T-helper 2 cell (primary cell): Measurements from ENCODE around the gene EN1.

ENCODE experiments used
- DNase-seq, 5 experiments: peaks; one replicate each; pipeline versions ENCODE4 v3.0.0 to v3.0.0-alpha.2; 2012 to 2022

The EN1 gene

DNA sequence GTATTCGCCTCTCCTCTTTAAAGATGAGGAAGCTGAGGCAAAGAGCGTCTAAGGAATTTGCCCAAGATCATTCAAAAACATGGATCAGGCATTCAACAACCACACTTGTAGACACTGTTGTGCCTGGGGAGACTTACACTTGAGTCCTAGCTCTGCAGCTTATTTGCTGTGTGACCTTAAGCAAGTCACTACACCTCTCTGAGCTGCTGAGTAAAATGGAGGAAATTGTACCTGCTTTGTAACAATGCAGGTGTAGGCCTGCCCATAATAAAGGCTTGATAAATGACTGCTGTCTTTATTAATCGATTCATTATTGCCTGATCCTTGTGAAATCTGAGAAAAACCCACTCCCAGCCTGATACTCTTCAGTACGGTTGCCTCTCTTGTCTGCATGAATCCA is 30.8 kb downstream of the EN1 start:
- no peak for DNase-seq

DNA sequence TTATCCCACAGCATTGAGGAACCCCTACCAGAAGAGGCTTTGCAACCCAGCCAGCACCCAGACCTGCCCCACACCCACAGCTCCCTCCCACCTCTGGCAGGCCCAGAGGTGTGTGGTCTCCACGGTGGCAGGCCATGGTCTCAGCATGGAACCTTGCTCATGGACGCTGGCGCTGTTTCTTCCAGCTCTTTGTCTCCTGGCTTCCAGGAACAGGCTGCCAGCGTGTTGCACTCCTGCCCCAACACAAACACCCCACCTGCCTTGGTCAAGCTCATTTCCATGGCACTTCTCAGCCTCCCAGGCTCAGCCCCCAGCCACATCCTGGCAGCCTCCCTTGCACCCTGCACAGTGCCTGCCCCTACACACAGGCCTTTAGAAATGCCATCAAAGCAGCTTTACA is 31.7 kb downstream of the EN1 start:
- no peak for DNase-seq

DNA sequence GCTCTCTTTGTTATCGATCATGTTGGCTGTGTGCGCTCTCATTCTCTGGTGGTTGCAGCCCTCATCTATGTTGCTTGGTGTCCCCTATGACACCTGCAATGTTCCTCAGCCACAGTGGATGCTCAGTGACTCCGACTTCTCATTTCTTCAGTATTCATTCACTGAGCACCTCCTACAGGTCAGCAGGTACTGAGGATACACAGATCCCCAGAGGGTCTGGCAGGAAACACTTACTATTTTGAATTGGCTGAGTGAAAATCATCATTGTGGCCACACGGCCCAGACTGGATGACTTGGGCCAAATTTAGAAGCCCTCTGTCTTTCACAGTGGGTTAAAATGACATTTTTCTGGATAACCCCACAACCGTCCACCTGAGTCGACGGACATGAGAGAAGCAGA is 32.1 kb downstream of the EN1 start:
- no peak for DNase-seq

DNA sequence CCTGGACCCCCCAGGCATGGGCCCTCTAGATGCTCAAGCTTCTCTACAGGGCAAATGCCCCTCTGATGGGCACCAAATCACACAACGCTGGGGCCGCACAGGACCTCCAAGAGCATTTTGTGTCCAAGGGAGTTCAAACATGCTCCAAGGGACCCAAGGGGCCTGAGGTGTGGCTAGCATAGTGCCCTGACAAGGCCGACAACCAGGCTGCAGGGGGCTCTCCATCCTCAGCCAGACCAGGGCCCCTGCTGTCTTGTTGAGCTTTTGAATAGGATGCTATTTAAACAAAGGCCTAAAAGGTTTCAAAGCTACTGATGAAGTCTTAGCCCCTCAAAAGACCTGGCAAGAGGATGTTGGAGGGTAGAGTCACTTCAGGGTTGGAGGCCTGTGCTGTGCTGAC is 33.1 kb downstream of the EN1 start:
- DNase-seq: no peak

DNA sequence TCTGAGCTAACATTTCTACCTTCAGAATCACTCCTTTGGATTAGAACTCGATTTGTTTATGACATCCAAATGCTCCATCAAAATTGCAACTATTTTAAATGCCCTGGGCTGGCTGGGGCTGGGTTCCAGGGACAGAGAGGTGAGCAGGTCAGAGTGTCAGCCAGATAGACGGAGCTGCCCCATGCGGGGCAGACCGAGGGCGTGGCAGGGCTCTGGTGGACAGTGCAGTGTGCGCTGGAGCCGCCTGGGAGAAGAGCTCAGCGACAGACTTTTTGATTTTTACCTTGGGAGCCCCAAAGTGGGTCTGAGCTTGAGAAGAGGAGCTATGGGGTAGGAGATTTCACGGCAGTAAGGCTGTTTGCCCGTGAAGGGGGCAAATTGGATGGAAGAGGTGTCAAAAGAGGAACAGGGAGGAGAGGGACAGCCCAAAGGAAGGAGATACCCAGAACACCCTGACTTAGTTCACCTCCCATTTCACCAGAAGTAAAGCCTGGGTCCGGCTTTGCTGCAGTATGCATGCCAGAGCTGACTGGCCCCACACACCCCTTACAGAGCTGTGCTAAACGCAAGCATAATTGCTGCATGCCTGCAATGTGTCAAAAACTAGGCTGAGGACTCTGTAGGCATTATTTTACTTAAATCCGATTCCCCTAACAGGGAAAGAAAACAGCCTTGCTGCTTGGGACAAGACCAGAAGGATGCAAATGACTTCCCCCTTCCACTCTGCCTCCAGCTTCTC is 33.7 kb downstream of the EN1 start:
- DNase-seq: no peak

DNA sequence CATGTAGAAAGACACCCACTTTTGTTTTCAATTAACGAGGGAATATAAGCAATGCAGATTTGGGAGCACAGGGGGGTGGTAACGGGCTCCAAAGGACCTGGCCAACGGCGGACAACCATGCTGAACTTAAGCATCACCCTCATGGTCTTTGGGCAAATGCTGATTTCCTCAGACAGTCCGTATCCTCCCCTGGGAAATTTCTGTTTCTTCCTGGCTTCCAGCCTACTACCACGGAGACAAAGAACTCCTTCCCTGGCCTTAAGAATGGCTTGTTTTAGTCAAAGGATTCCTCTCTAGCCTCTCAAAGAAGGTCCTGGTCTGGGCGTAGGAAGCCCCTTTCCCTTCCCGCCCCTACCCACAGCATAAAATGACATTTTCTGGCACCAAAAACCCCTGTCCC is 34.3 kb downstream of the EN1 start:
- DNase-seq: no peak

DNA sequence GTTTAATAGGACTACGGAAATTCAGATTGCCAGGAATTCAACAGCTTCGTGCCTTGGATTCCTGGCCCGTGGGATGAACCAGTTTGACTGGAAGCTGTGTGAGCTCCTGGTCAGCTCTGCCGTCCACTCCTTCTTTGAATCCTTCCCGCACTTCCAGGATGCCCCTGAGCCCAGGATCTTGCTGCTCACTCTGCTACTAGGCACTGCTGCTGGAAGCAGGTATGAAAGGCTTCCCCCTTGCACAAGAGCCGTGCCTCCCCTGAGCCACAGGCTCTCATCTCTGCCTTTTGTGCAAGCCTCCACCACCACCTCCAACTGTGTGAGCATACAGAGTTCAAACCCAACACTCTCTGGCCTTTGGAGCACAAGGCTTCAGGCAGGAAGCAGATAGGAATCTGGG is 34.9 kb downstream of the EN1 start:
- no peak for DNase-seq

DNA sequence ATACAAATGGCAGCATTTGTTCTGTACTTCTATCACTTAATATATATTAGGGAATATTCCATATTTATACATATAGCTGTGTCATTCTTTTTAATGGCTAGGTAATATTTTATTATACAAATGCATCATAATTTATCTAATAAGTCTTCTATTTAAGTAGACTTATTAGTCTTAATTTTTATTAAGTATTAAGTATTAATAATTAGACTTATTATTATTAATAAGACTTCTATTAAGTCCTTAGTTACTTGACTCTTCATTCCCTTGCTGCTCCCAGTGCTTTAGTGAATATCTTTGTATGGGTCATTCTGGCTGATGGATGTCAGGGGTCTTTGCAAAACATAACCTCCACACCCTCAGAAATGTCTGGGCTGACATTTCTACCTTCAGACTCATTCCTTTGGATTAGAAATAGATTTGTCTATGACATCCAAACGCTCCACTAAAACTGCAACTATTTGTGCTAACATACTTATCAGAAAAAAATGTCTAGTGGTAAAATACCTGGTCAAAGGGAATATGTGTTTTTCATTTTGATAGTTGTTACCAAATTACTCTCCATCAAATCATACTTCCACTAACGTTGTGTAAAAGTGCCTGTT is 35.8 kb downstream of the EN1 start:
- no peak for DNase-seq

DNA sequence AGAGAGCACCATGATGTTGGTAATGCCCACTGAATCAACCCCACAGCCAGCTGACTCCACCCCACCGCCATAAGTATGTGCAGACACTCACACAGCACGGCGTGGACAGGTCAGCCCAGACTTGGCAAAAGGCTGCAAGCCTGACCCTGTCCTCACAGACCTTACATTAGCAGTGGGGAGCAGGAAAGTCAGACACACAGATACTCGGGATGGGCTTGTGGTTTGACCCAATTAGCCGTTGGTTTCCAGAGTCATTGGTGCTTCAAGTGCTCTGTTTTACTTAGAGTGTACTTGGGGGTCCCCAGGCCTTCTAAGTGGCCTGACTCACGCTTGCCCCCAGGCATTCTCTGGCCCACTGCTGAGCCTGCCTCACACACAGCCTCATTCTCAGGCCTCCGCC is 36.7 kb downstream of the EN1 start:
- DNase-seq: no peak

DNA sequence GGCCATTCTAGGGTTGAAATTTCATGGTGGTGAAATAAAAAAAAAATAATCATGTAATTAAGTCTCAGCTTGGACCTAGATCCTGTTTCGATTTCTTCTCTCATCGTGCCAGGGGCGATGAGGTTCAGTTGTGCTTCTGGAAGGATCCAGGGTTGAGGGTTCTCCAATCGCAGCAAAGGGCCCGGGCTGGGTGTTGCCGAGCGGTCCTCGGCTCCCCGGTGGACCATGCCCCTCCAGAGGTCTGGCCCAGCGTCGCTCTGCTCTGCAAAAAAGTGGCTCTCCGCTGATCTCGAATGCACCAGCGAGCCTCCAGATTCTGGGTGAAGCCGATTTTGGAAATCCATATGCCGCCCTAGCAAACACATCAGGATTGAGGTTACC is 39.0 kb downstream of the EN1 start:
- no peak for DNase-seq

DNA sequence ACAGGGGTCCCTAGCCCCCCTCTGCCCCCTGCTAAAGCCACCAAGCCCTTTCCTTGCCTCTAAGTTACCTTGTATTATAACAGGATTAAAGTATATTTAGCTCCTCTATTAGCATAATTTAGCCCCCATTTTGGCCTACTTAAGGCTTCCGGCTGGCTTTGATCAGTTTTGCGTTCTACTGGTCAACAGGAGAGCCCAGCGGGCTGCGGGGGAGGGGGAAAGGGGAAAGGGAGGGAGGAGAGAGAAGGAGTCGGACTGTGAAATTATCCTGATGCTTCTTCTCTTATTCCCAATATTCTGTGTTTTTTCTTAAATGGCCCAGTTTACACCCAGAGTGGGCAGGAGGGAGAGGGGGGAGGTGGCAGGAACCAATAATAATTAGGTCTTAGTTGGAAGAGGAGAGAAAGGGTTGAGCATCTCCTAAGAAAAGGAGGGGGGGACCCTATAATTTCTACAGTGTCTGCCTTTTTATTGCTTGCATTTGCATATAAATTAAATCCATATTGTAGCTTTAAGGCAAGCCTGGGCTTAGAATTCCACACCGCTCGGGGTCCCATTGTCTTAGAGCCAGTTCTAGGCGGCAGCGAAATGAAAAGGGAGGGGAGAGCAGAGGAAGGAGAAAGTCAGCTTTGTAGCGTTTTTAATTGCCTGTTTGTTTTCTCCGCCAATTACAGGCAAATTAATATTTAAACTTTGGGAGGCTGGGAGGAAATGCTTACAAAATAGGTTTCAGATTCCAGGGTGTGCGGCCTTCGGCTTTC is 39.6 kb downstream of the EN1 start:
- DNase-seq: no peak

DNA sequence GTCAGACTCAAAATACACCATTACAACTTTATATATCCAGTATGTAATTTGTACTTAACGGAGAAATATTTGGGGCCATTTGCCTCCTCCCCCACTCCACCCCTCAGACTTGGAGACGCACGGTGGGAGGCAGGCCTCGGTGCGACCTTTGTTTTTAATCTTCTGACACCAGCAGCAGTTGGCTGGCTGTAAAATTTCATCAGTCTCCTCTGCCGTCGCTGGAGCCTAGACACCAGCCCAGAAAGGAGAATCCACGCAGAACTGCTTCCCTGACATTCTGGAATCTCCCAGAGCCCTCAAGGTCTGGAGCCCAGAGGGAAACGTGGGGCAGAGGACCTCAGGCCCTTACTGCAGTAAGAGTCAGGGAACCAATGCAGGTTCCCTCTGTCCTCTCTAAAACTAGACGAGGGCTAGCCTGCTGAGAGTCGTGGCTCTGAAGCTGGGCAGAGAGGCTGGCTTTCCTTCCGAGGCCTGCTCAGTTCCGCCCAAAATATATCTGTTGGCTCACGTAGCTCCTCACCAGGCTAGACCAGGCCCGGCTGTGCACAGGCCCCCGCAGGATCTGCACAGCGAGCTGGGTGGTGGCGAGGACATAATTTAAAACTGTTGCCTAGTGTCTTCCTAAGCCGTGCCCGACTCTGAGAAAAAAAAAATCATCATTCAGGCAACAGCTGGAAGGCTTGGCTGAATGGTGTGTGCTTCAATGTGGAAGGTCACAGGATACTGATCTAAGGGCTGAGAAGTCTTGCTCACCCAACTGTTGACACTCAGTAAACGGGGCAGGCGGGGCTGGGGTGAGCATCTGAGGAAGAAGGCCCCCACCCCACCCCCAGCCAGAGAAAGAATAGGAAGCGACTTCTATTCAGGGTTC is 40.4 kb downstream of the EN1 start:
- DNase-seq: no peak

DNA sequence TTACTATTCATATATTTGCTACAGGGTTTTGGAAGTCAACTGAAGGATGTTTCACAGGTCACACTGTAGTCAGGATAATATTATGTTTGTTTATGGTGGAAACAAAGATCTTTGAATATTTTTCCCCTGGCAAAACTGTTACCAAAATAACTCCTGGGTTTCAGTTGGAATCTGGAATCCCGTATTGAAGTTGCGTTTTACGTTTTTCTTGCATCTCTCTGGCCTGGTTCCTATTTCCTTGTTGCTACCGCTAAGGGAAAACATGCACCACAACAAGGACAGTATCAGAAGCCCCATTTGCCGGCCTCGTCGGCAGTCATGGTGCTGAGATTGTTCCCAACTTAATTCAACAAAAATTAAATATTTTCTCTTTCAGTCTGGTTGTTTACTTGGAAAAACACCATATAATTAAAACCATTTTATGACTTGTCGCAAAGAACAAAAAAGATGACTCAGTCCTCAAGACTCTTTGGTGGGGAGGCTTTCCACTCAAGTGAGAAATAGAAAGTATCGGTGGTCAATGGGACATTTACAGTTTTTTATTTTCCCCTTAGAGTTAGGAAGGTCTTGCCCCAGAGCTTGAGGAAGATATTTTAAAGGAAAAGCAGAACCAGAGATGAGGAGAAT is 42.3 kb downstream of the EN1 start:
- no peak for DNase-seq

DNA sequence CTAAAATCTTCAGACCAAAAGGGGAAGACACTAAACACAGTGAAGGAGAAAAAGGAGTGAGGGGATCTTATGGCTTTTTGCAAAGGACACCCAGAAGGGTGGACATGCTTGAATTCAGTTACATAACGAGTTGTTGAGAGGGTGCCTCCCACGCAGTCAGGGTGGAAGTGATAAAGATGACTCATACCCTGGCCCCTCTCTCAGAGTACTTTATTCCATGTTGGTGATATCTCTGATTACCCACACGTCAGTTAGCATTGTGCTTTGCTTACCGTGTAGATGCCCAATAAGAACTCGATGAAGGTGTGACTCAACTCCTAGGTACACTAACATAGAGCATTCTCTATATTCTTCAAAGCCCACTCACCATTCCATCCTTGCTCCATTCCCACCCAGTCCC is 44.4 kb downstream of the EN1 start:
- no peak for DNase-seq

DNA sequence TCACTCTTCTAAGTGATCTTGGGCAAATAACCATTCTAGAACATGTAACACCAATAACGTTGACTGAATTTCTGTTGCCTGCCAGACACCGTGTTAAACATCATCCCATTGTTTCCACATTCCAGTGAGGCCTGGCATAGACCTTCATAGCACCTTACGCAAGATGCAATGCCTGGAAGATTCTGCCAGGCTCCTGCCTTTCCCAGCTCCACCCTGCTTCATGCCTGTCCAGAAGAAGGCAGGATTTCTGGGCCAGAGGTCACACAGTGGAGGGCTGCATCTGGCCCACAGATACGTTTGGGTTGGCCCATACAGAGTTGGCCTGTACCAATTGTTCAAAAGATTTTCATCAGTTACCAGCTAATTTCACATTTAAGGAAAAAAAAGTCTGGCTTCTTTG is 46.3 kb downstream of the EN1 start:
- DNase-seq: no peak

DNA sequence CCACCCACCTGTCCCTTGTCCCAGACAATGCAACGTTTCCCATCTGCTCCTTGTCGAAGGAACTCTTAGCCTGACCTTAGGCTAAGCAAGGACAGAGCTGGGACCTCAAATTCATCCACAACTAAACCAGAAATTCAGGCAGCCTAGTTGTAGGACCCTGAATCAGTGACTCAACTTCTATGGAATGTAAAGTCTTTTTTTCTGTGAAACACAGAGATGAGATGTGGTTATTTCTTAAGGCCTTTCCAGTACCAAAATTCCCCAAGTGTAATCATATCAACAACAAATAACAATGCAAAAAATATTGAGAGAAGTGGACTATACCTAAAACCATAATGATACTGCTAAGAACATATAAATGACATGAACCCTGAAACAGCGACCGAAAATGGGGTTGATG is 46.7 kb downstream of the EN1 start:
- no peak for DNase-seq

DNA sequence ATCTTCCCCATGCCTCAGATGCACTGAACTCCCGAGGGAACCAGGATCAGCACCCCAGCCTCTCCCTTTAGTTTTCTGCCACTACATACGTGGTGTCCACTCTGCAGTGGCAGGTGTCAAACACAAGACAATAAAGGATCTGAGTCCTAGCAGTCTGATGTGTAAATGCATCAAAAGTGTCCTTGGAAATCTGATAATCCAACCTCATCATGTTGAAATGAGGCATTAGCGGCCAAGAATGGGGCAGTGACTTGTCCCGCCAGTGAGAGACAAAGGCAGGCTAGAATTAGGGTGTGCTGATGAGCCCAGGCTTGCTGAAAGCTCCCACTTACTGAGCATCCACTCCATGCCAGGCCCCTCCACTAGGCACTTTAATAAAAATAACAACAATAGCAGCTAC is 52.9 kb downstream of the EN1 start:
- no peak for DNase-seq
